Stimulated activated naive CD8-positive, alpha-beta T cell treated with anti-CD3 and anti-CD28 coated beads, Interleukin-15, Interleukin-2, amounts not matched to agents 100 U/mL and 50 U/mL, for 24 hours (primary cell): Measurements from ENCODE around the gene PIMREG.

ENCODE experiments used
- ATAC-seq: fragments of 150-1000 bp; cut with Tn5 transposase; one replicate; pipeline ENCODE4 v1.10.0; 2021
- DNase-seq: peaks from one replicate; pipeline ENCODE4 v3.0.0; 2021

The PIMREG gene

DNA sequence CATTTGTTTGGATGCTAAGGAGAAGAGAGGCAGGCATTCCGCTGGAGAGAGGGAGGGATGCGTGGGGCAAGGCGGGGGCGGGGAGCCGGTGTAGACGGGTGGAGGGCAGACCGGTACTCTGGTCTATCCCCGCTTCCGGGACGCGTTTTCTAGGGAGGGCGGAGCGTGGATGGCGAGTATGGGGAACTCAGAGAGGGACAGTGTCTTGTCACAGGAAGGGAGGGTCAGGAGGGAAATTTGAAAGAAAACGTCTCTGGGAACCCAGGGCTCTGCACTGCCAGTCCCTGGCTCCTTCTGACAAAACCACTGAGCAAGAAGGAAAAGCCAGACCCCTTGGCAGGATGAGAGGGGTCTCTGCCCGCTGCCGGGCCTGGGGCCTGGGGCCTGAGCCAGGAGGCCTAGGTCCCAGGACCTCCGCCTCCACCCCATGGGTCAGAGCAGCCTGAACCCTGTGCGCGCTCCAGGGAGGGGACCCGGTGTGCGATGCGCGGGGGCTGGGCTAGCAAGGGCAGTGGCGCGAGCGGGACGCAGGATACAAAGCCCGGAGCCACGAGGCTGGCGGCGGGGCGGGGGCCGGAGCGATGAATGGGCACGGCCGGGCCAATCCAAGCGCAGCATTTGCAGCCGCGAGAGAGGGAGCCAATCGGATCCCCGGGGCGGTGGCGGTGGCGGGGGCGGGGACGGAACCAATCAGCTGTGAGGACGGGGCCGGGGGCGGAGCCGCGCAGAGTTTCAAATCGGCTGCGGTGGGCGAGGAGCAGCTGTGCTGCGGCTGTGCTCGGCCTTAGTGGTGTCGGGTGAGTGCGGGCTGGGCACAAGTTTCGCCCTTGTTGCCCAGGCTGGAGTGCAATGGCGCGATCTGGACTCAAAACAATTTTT is at the start of gene PIMREG:
TSS of gene PIMREG (plus strand) at position 764 of the 879 bp plus-strand sequence. CDS start 656 bp downstream, outside the sequence.
- DNase-seq (peak; percentile 96), ATAC-seq (peak; percentile 93)

DNA sequence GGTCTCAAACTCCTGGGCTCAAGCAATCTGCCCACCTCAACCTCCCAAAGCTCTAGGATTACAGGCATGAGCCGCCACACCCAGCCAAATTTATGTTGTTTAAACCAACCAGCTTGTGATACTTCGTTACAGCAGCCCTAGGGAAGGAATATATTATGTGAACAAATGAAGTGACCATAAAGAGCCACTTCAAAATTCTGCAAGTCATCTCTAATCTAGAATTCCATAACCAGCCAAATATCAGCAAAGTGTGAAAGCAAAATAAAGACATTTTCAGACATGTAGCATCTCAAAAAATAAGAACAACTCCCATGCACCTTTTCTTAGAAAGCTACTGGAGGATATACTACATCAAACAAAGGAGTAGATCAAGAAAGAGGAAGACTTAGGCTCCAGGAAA is 45.3 kb upstream of the PIMREG start:
- ATAC-seq (no peak), DNase-seq (no peak)

- DNase-seq (no peak), ATAC-seq (no peak)
Measured at GRCh38 chr17:6402258-6402657, 42.0 kb upstream of the PIMREG start.

DNA sequence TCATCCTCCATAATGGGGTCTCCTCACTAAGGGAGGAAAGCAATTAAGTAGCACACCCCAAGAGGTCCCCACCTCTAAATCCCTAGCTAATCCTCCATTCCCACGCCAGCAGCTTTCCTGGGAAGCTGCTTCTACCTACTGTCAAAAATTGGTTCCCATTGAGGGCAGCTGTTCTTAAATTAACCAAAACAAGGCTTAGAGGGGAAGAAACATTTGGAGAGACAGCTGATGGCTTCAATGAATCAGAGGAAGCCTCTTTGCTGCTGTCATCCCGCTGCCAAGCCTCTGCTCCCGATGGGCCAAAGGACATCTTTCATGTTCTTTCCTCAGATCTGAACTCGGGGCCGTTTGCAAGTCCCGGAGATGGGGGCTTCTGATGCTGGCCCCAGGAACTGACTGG is 36.0 kb upstream of the PIMREG start:
- ATAC-seq: no peak
- DNase-seq: no peak

- DNase-seq (no peak), ATAC-seq (no peak)
Measured at GRCh38 chr17:6408735-6409134, 35.5 kb upstream of the PIMREG start.

GRCh38 chr17:6413065-6413464 is 31.2 kb upstream of the PIMREG start:
- no peak for DNase-seq
- ATAC-seq: peak; percentile 50

- no peak for DNase-seq
- no peak for ATAC-seq
Measured at GRCh38 chr17:6415616-6416015, 28.6 kb upstream of the PIMREG start.

DNA sequence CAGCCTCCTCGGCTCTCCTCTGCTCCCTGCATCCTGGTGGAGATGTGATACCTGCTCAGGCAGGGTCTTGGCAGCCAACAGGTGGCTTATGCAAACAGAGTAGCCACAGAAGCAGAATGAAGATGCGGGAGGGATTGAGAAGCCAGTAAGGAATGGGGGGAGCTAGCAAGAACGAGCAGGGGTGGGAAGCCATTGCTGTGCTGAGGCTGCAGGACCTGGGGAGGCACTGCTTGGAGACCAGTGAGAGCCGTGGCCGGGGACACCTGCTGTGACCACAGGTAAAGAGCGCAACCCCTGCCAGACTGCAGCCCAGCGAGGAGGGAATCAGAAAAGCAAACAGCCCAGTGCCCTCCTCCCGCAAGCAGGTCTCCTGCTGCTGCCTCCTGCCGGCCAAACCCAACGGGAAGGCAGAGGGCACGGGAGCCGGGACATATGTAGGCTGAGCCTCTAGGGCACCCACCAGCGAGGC is 24.0 kb upstream of the PIMREG start:
- DNase-seq: peak; percentile 38
- no peak for ATAC-seq

- ATAC-seq (peak; percentile 64), DNase-seq (peak; percentile 83)
Measured at GRCh38 chr17:6421700-6422604, 22.3 kb upstream of the PIMREG start.

DNA sequence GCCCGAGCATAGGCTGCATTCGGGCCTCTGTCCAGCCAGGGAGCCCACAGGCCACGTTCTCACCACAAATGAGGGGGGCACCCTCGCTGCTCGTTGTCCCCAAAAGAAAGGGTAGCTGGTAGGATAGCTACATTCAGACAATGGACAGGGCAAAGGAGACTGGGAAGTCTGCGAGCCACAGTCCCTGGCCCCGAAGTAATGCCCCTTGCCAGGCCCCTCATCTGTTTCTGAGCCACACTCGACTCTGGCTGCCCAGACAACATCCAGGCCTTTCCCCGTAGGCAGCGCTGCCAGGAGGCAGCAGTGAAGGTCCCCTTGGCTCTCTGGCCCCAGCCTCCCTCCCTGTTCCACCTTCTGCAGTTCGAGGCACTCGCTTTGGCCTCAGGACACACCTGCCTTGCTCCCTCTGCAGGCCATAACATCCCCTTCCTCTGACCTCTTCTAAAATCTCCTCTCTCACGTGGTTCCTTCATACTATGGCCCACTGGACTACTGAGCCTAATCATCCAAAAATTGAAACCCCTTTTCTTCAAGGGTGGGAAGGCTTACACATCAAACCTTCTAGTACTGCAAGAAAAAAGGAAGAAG is 21.5 kb upstream of the PIMREG start:
- DNase-seq: no peak
- no peak for ATAC-seq

GRCh38 chr17:6423931-6424330 is 20.3 kb upstream of the PIMREG start:
- DNase-seq (no peak), ATAC-seq (no peak)

- DNase-seq (no peak), ATAC-seq (no peak)
Measured at GRCh38 chr17:6425407-6425806, 18.8 kb upstream of the PIMREG start.

DNA sequence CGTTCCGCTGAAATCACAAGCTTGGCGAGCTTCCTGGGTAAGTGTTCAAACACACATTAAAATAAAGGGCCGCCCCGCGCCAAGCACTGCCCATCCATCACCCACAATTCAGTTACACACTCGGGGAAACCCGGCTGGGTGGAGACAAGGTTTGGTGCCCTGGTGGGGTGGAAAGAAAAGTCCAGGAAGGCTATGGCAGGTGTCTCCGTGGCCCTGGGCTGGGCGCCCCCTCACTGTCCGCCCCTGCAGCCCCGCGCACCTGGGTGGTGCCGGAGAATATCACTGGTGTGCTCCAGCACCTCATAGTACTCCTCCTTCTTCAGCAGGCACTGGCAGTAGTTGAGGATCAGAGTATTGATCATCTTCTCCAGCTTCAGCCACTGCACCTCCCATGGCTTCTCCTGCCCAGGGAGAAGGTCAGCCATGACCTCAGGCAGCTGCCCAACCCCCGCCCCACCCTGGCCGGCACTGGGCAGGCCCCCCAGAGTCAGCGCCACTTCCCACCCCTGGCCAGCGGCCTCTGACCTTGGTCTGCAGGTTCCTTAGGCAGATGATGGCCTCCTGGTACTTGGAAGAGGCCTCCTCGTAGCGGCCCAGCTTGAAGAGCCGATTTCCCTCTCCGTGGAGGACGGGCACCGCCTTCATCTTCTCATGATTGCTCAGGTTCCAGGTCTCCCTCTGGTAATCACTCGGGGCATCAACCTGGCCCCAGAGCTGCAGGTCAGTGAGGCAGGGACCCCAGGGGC is 17.7 kb upstream of the PIMREG start:
- DNase-seq (no peak), ATAC-seq (no peak)

DNA sequence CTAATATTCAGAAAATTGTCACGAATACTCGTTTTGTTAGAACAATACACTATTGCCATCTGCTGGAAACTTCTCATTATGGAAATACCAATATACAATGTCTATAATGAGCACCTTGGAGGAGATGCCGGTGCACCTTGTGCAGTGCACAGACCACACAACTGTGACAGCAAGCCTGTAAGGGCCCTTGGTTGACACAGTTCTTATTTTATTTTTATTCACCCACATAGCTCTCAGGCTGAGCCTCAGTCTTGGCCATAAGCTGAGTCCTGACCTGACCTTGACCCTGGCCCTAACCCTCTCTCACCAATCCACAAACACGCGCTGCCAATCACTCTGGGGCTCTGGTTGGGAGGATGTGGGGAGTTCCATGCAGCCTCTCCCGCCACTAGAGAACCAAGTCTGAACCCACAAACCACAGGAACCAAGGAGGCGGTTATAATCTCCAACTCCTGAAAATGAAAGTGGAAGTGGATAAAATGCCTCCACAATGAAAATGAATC is 16.9 kb upstream of the PIMREG start:
- ATAC-seq (peak; percentile 72), DNase-seq (peak; percentile 60)

- ATAC-seq (no peak), DNase-seq (no peak)
Measured at GRCh38 chr17:6428207-6428965, 15.9 kb upstream of the PIMREG start.

GRCh38 chr17:6429266-6429665 is 15.0 kb upstream of the PIMREG start:
- ATAC-seq (no peak), DNase-seq (no peak)

- ATAC-seq (no peak), DNase-seq (no peak)
Measured at GRCh38 chr17:6430769-6431168, 13.5 kb upstream of the PIMREG start.

GRCh38 chr17:6435051-6435450 is 9.2 kb upstream of the PIMREG start, which contains the start of gene AIPL1:
AIPL1 (minus strand) TSS chr17:6435121; CDS start chr17:6435104, 17 bp downstream.
- ATAC-seq: no peak
- no peak for DNase-seq

DNA sequence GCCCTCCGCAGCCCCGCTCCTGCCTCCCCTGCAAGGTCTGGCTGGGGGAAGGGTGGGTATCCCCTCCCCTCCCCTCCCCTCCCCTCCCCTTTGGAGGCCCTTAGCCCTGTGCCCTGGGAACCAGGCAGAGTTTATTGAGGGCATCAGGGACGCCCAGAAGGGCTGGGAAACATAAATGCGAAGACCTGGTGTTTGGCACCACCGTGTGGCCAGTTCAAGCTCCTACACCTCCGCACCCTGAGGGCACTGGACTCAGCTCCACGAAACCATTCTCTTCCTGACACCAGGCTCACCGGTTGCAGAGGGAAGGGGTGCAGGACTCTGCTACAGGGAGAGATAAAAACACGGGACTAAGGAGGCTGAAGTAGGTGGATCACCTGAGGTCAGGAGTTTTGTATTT is 8.3 kb upstream of the PIMREG start:
- ATAC-seq: peak; percentile 82
- peak; percentile 63 for DNase-seq

DNA sequence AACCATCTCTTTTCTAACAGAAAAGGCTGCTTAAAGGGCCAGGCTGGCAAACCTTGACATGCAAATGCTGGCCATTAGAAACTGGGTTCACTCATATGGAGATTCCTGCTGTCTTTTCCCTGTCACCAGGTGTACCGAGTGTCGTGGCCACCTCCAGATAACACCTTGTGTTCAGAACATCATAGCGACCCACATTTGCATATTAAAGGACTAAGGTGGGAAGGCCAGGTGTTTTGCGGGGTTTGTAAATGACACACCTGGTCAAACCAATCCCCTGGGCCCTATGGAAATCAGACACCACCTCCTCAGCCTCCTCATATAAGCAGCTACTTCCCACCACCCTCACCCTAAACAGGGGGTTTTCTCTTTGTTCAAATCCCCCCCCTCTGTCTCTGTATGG is 6.8 kb upstream of the PIMREG start:
- ATAC-seq: no peak

GRCh38 chr17:6437956-6438355 is 6.3 kb upstream of the PIMREG start:
- DNase-seq: no peak

More for the DNA sequence above, 6.8 kb upstream of the PIMREG start:
- DNase-seq: no peak

More at GRCh38 chr17:6437956-6438355, 6.3 kb upstream of the PIMREG start:
- ATAC-seq: no peak
